Naive thymus-derived CD4-positive, alpha-beta T cell (primary cell): Measurements from ENCODE around the gene EFNA4. TPM values are rescaled to one million over a fixed set of nuclear protein-coding genes. Genes with fewer than 3 reads are reported as not detected.

Experiments used
- ATAC-seq: fragments of 150-1000 bp; cut with Tn5 transposase; 2 replicates; pipeline ENCODE4 v1.10.0; 2021; ENCODE audit warnings: mild to moderate bottlenecking, moderate library complexity
- CTCF ChIA-PET: fragments of 350-600 bp; sonication (Branson Sonifier 250); formaldehyde crosslinking; loops from one replicate; lab custom pipeline; 2021; ENCODE audit warnings: antibody characterized with exemption; lab: Charles Lee
- POLR2A ChIA-PET: fragments of 350-600 bp; sonication (Branson Sonifier 250); formaldehyde crosslinking; loops from one replicate; lab custom pipeline; 2021; ENCODE audit warnings: antibody characterized with exemption, inconsistent platforms; lab: Charles Lee
- DNase-seq, 9 donors: peaks; one replicate each; pipeline versions ENCODE4 v3.0.0 to v3.0.0-alpha.2; 2020 to 2022; ENCODE audit warnings: mixed read lengths in 1 of 9
- H3K27ac ChIP-seq: one replicate; pipeline ENCODE4 v1.7.0; 2013; ENCODE audit warnings: mild to moderate bottlenecking, low read depth, low read length, moderate library complexity
- H3K27me3 ChIP-seq, 2 donors: one replicate each; pipeline ENCODE4 v1.7.0; 2013; ENCODE audit warnings: low read length in 2 of 2, mild to moderate bottlenecking in 2 of 2, moderate library complexity in 2 of 2; ENCODE audit not compliant: control insufficient read depth in 2 of 2, insufficient read depth in 2 of 2
- H3K36me3 ChIP-seq, 3 experiments: 1 replicate in 2 of 3; 2 replicates in 1 of 3; pipeline ENCODE4 v1.7.0; 2013; ENCODE audit warnings: low read length in 3 of 3, mild to moderate bottlenecking in 3 of 3, moderate library complexity in 1 of 3; ENCODE audit not compliant: insufficient read depth in 3 of 3, control insufficient read depth in 2 of 3
- H3K4me1 ChIP-seq, 2 donors: one replicate each; pipeline ENCODE4 v1.7.0; 2013; ENCODE audit warnings: low read length in 2 of 2, mild to moderate bottlenecking in 2 of 2, moderate library complexity in 1 of 2; ENCODE audit not compliant: control insufficient read depth in 2 of 2, insufficient read depth in 2 of 2
- H3K4me3 ChIP-seq: 2 replicates; pipeline ENCODE4 v1.7.0; 2013; ENCODE audit warnings: mild to moderate bottlenecking, low read length
- H3K9me3 ChIP-seq, 3 experiments: 1 replicate in 2 of 3; 2 replicates in 1 of 3; pipeline ENCODE4 v1.7.0; 2013; ENCODE audit warnings: low read length in 3 of 3; ENCODE audit not compliant: control insufficient read depth in 2 of 3
- H3K27ac Mint-ChIP-seq, 9 donors: one replicate each; pipeline ENCODE4 v1.8.0; 2020 to 2022; ENCODE audit warnings: mixed read lengths in 9 of 9, mild to moderate bottlenecking in 8 of 9, moderate library complexity in 5 of 9, inconsistent platforms in 2 of 9
- H3K27me3 Mint-ChIP-seq, 5 donors: one replicate each; pipeline ENCODE4 v1.8.0; 2021 to 2022; ENCODE audit warnings: mixed read lengths in 5 of 5, mild to moderate bottlenecking in 1 of 5
- H3K36me3 Mint-ChIP-seq, 5 donors: one replicate each; pipeline ENCODE4 v1.8.0; 2020 to 2022; ENCODE audit warnings: mixed read lengths in 5 of 5, mild to moderate bottlenecking in 3 of 5, inconsistent platforms in 1 of 5
- H3K4me1 Mint-ChIP-seq, 7 donors: one replicate each; pipeline ENCODE4 v1.8.0; 2020 to 2022; ENCODE audit warnings: mixed read lengths in 7 of 7, mild to moderate bottlenecking in 3 of 7, inconsistent platforms in 1 of 7
- H3K4me3 Mint-ChIP-seq, 10 donors: one replicate each; pipeline ENCODE4 v1.8.0; 2020 to 2022; ENCODE audit warnings: mild to moderate bottlenecking in 10 of 10, mixed read lengths in 10 of 10, moderate library complexity in 6 of 10, inconsistent platforms in 2 of 10
- H3K9me3 Mint-ChIP-seq, 11 donors: one replicate each; pipeline ENCODE4 v1.8.0; 2020 to 2022; ENCODE audit warnings: mixed read lengths in 11 of 11, mild to moderate bottlenecking in 4 of 11, inconsistent platforms in 1 of 11, moderate library complexity in 1 of 11
- intact Hi-C, 2 donors: fragments of 100-400 bp; cut with micrococcal nuclease; formaldehyde crosslinking; loops; one replicate each; pipeline ENCODE4 v1.15.1; 2023
- polyA plus RNA-seq, 2 donors: library from polyadenylated mRNA; unstranded; fragments of 300-500 nt; fragmentation: Illumina TruSeq; gene quantifications; one replicate each; pipeline ENCODE4 v1.2.3, GENCODE V29; 2021
- total RNA-seq, 6 experiments: library from RNA in 5 of 6; stranded (reverse) in 5 of 6; gene quantifications; 1 replicate in 5 of 6; 2 replicates in 1 of 6; pipeline ENCODE4 v1.2.3 and lab custom pipeline; 2021 to 2026

EFNA4 gene
- total and polyA plus RNA-seq, 7 experiments from 2014 or later: 2.1 to 9.4 (median 4.8) TPM

- H3K9me3 Mint-ChIP-seq: no peaks in the 10 kb centered on the region
- H3K27me3 Mint-ChIP-seq: no peaks in the 10 kb centered on the region
- intact Hi-C loops: loop anchor here (1.0 to 10.0 kb wide), 17 partner anchors 9 to 737 kb away; partner anchors contain the start of genes ADAR (in 1 of the 2), AQP10 (in 1 of the 2), ATP8B2 (in 1 of the 2) and CKS1B (in 1 of the 2)
- H3K4me1 ChIP-seq: peaks cover 20 to 21% of the 10 kb centered on the region in 2 donors
- ChIA-PET CTCF (interaction anchor here (0.6 to 13.9 kb wide), 17 partner anchors 9 to 502 kb away, joined by 3 to 138 read pairs (median 3); partner anchors contain the start of genes ADAM15, EFNA3, FLAD1 and PBXIP1), POLR2A (interaction anchor here (0.6 to 7.8 kb wide), 5 partner anchors 9 to 956 kb away, joined by 3 to 51 read pairs (median 4); no protein-coding TSS in a partner anchor)
- peaks cover 0 to 6% (median 0%) of the 10 kb centered on the region in 5 donors for H3K36me3 Mint-ChIP-seq
- H3K36me3 ChIP-seq: peaks cover 0 to 5% (median 0%) of the 10 kb centered on the region in 3 experiments
- H3K4me1 Mint-ChIP-seq: peaks cover 21 to 39% (median 35%) of the 10 kb centered on the region in 7 donors
- H3K27ac Mint-ChIP-seq: peak overlapping the region in 1 of 9 donors; percentile 25
- H3K4me3 ChIP-seq: no peak overlapping the region
- H3K9me3 ChIP-seq: no peaks in the 10 kb centered on the region
- no peak overlapping the region for H3K27ac ChIP-seq
- ATAC-seq: peak; percentile 74
- H3K4me3 Mint-ChIP-seq: peak overlapping the region; percentile 34 to 80 (median 54)
- H3K27me3 ChIP-seq: no peaks in the 10 kb centered on the region
- peak; percentile 81 to 97 (median 87) for DNase-seq
Observed at GRCh38 chr1:155061381-155062150, 2.0 kb upstream of the EFNA4 start.

DNA sequence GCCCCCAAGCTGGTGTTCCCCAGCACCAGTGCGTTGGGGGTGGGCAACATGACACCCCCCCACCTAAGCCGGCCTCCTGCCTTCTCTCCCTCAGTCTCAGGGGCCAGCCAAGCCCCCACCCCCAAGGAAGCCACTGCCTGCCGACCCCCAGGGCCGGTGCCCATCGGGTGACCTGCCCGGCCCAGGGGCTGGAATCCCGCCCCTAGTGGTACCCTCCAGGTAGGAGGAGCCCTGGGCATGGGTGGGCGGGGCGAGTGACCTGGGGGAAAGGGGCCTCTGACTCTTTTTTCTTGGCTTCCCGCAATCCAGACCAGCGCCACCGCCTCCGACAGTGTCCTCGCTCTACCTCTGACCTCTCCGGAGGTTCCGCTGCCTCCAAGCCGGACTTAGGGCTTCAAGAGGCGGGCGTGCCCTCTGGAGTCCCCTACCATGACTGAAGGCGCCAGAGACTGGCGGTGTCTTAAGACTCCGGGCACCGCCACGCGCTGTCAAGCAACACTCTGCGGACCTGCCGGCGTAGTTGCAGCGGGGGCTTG is 1.3 kb upstream of the EFNA4 start:
- POLR2A ChIA-PET: interaction anchor here (1.1 to 7.8 kb wide), 3 partner anchors 11 to 22 kb away, joined by 4 to 51 read pairs (median 7); partner anchors contain the start of gene ADAM15
- DNase-seq (no peak), ATAC-seq (no peak)
- Histone ChIP-seq H3K4me1 (peaks cover 20 to 21% of the 10 kb centered on the region in 2 donors), H3K27ac (no peak overlapping the region), H3K36me3 (peaks cover 0 to 12% (median 0%) of the 10 kb centered on the region in 3 experiments), H3K9me3 (no peaks in the 10 kb centered on the region), H3K4me3 (peak overlapping the region; percentile 76), H3K27me3 (no peaks in the 10 kb centered on the region)
- intact Hi-C loops: loop anchor here (1.0 to 10.0 kb wide), 9 partner anchors 17 to 737 kb away; partner anchors contain the start of genes ADAR (in 1 of the 2), AQP10 (in 1 of the 2), ATP8B2 (in 1 of the 2) and PBXIP1 (in 1 of the 2)
- peak overlapping the region in 8 of 10 donors; percentile 16 to 96 (median 90) for H3K4me3 Mint-ChIP-seq
- peaks cover 0 to 6% (median 0%) of the 10 kb centered on the region in 5 donors for H3K36me3 Mint-ChIP-seq
- no peaks in the 10 kb centered on the region for H3K27me3 Mint-ChIP-seq
- peaks cover 21 to 42% (median 39%) of the 10 kb centered on the region in 7 donors for H3K4me1 Mint-ChIP-seq
- CTCF ChIA-PET: interaction anchor here (0.7 to 13.9 kb wide), 14 partner anchors 9 to 502 kb away, joined by 3 to 138 read pairs (median 4); partner anchors contain the start of genes ADAM15, EFNA3, PMVK and PYGO2
- H3K9me3 Mint-ChIP-seq: no peaks in the 10 kb centered on the region
- H3K27ac Mint-ChIP-seq: peak overlapping the region in 4 of 9 donors; percentile 14 to 83 (median 68)

DNA sequence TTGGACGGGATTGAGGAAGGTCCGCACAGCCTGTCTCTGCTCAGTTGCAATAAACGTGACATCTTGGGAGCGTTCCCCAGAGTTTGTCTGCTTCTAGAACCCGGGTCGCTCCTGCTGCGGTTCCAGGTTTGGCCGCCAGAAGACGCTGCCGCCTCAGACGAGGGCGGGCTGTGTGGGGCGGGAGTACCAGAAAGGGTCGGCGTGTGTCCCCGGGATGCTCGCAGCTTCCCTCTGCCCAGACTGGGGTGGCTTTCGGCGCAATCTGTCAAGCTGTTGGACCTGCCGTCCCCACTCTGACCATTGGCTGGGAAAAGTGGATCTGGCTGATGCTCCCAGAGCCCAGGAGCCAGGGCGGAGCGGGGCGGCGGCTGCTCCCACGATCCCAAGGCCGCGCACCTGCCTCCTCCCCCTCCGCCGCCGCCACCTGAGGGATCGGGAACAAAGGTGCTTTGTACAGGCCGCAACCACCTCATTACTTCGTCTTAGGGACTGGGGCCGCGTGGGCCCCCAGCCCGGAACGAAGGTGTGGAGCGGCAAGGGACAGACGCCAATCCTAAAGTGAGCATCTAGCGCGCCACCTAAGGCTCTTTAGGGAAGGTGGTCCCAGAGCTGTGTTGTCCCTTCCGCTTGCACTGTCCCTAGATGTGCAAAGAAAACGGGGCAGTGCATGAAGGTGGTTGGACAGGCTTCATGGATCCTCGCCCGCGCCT is 683 bp upstream of the EFNA4 start:
- intact Hi-C loops: loop anchor here (1.0 to 10.0 kb wide), 14 partner anchors 8 to 738 kb away; partner anchors contain the start of genes ZBTB7B (in 2 of the 2), ADAR (in 1 of the 2), AQP10 (in 1 of the 2) and ATP8B2 (in 1 of the 2)
- Histone ChIP-seq H3K27ac (no peak overlapping the region), H3K27me3 (no peaks in the 10 kb centered on the region), H3K9me3 (no peaks in the 10 kb centered on the region), H3K4me3 (peak overlapping the region; percentile 76), H3K36me3 (peaks cover 0 to 14% (median 0%) of the 10 kb centered on the region in 3 experiments), H3K4me1 (peaks cover 20 to 21% of the 10 kb centered on the region in 2 donors)
- POLR2A ChIA-PET: interaction anchor here (0.7 to 7.8 kb wide), 11 partner anchors 8 to 127 kb away, joined by 3 to 51 read pairs (median 4); partner anchors contain the start of genes ADAM15, EFNA3 and PMVK
- Mint-ChIP-seq H3K27me3 (no peaks in the 10 kb centered on the region), H3K36me3 (peaks cover 0 to 8% (median 0%) of the 10 kb centered on the region in 5 donors), H3K4me1 (peaks cover 21 to 42% (median 39%) of the 10 kb centered on the region in 7 donors), H3K4me3 (peak overlapping the region; percentile 84 to 98 (median 94)), H3K27ac (peak overlapping the region in 8 of 9 donors; percentile 17 to 86 (median 76)), H3K9me3 (no peaks in the 10 kb centered on the region)
- CTCF ChIA-PET: interaction anchor here (0.6 to 13.9 kb wide), 12 partner anchors 9 to 164 kb away, joined by 3 to 138 read pairs (median 6); partner anchors contain the start of genes ADAM15, EFNA3, KRTCAP2 and PYGO2
- ATAC-seq: peak; percentile 38
- peak in 8 of 9 donors; percentile 58 to 80 (median 65) for DNase-seq

DNA sequence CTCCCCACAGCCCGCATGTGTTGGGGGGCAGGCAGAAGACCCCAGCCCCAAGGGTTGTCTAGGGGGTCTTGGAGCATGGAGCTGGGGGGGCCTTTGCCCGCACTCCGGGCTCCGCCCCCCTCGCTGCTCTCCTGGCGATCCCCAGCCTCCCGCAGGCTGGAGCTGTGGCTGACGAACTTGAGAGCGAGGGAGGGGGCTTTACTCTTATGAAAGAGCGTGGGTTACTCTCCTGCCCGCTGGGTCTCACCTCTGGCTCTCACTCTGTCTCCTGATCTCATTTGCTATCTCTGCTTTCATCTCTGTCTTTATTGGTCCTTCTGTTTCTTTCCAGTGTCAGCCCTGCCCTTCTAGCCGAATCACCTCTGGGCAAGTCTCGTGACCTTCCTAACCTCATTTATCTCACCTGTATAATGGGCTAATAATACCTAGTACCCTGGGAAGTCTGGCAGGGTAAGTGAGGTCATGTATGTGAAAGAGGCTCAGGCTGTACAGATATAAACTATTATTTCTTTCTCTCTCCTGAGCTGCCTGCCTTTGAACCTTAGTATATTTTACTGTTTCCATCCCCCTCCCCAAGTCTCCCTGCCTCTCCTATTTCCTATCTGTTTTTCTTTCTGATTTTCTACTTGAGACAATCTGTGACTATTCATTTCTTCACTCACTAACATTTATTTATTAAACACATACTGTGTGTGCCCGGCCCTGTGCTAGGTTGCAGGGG is 731 bp downstream of the EFNA4 start:
- H3K4me3 ChIP-seq: peak overlapping the region; percentile 76
- Mint-ChIP-seq H3K27ac (peak overlapping the region in 8 of 9 donors; percentile 55 to 96 (median 82)), H3K4me1 (peaks cover 21 to 42% (median 39%) of the 10 kb centered on the region in 7 donors), H3K9me3 (no peaks in the 10 kb centered on the region), H3K27me3 (no peaks in the 10 kb centered on the region), H3K36me3 (peaks cover 0 to 11% (median 0%) of the 10 kb centered on the region in 5 donors), H3K4me3 (peak overlapping the region; percentile 77 to 99 (median 95))
- peak; percentile 8 for ATAC-seq
- peak in 3 of 9 donors; percentile 19 to 51 (median 39) for DNase-seq
- CTCF ChIA-PET: interaction anchor here (0.8 to 13.9 kb wide), 7 partner anchors 11 to 109 kb away, joined by 3 to 131 read pairs (median 4); partner anchors contain the start of genes ADAM15 and EFNA3
- H3K27me3 ChIP-seq: no peaks in the 10 kb centered on the region
- H3K4me1 ChIP-seq: peaks cover 20 to 21% of the 10 kb centered on the region in 2 donors
- H3K36me3 ChIP-seq: peaks cover 0 to 19% (median 0%) of the 10 kb centered on the region in 3 experiments
- POLR2A ChIA-PET: interaction anchor here (1.3 to 7.8 kb wide), 5 partner anchors 10 to 20 kb away, joined by 3 to 51 read pairs (median 6); no protein-coding TSS in a partner anchor
- intact Hi-C loops: loop anchor here (5.0 to 10.0 kb wide), 7 partner anchors 62 to 739 kb away; partner anchors contain the start of genes ADAR (in 1 of the 2), AQP10 (in 1 of the 2), ATP8B2 (in 1 of the 2) and PBXIP1 (in 1 of the 2)
- peak overlapping the region; percentile 69 for H3K27ac ChIP-seq
- H3K9me3 ChIP-seq: no peaks in the 10 kb centered on the region
